Tibial artery (tissue), 4 donors: ENCODE measurements around the gene ZNF444.
"Not testable (repeated sequence)": the region's sequence is repeated elsewhere in the genome, so short reads cannot be mapped to it uniquely, and the experiment has no call there.

Experiments
- DNase-seq, 2 donors: peaks; one replicate each; pipeline ENCODE4 v3.0.0-alpha.2; 2019
- H3K27ac ChIP-seq, 2 donors: fragments of 200-600 bp; sonication (generic) in 1 of 2; 1 replicate in 1 of 2; 2 replicates in 1 of 2; pipeline ENCODE4 v1.5.1; 2018 to 2019; ENCODE audit warnings: mild to moderate bottlenecking in 1 of 2
- H3K27me3 ChIP-seq, 2 donors: fragments of 200-600 bp; sonication (generic) in 1 of 2; one replicate each; pipeline versions ENCODE4 v1.5.1 to v1.6.0; 2016 to 2019
- H3K36me3 ChIP-seq, 3 donors: fragments of 200-600 bp; sonication (generic) in 2 of 3; one replicate each; pipeline ENCODE4 v1.5.1; 2016 to 2019; ENCODE audit warnings: mild to moderate bottlenecking in 2 of 3
- H3K4me1 ChIP-seq, 4 donors: fragments of 200-600 bp; sonication (generic) in 2 of 4; 1 replicate in 3 of 4; 2 replicates in 1 of 4; pipeline ENCODE4 v1.5.1; 2016 to 2019
- H3K4me3 ChIP-seq, 2 donors: fragments of 200-600 bp; sonication (generic) in 1 of 2; 1 replicate in 1 of 2; 2 replicates in 1 of 2; pipeline ENCODE4 v1.5.1; 2018 to 2019; ENCODE audit warnings: mild to moderate bottlenecking in 2 of 2
- H3K9me3 ChIP-seq, 3 donors: fragments of 200-600 bp; sonication (generic) in 1 of 3; one replicate each; pipeline ENCODE4 v1.5.1; 2016 to 2019
- intact Hi-C: fragments of 100-400 bp; cut with DNase I; formaldehyde crosslinking; loops from one replicate; pipeline ENCODE4 v1.15.0; 2023; ENCODE audit warnings: low total_unique reads
- TF ChIP-seq, protein P1 (sequence below), 2 experiments: fragments of 200-600 bp in 1 of 2; fragments of 450-650 bp in 1 of 2; IDR thresholded peaks; one replicate each; pipeline ENCODE4 v1.5.1; 2017 to 2019; ENCODE audit warnings: antibody characterized with exemption in 2 of 2, mild to moderate bottlenecking in 1 of 2, moderate library complexity in 1 of 2

ZNF444 gene

GRCh38 chr19:56145698-56146097 lies 4.6 kb downstream of the ZNF444 start:
- Histone ChIP-seq H3K4me3 (no peak overlapping the region), H3K27ac (no peak overlapping the region), H3K36me3 (peaks cover 16 to 48% (median 36%) of the 10 kb centered on the region in 3 donors), H3K4me1 (peaks cover 0 to 24% (median 12%) of the 10 kb centered on the region in 4 donors), H3K27me3 (no peaks in the 10 kb centered on the region), H3K9me3 (no peaks in the 10 kb centered on the region)
- DNase-seq, result no peak
- TF ChIP-seq, protein P1, sequence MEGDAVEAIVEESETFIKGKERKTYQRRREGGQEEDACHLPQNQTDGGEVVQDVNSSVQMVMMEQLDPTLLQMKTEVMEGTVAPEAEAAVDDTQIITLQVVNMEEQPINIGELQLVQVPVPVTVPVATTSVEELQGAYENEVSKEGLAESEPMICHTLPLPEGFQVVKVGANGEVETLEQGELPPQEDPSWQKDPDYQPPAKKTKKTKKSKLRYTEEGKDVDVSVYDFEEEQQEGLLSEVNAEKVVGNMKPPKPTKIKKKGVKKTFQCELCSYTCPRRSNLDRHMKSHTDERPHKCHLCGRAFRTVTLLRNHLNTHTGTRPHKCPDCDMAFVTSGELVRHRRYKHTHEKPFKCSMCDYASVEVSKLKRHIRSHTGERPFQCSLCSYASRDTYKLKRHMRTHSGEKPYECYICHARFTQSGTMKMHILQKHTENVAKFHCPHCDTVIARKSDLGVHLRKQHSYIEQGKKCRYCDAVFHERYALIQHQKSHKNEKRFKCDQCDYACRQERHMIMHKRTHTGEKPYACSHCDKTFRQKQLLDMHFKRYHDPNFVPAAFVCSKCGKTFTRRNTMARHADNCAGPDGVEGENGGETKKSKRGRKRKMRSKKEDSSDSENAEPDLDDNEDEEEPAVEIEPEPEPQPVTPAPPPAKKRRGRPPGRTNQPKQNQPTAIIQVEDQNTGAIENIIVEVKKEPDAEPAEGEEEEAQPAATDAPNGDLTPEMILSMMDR (IDR thresholded peaks at IDR 0.05), result no peak
- intact Hi-C loops, result no loop called here

DNA sequence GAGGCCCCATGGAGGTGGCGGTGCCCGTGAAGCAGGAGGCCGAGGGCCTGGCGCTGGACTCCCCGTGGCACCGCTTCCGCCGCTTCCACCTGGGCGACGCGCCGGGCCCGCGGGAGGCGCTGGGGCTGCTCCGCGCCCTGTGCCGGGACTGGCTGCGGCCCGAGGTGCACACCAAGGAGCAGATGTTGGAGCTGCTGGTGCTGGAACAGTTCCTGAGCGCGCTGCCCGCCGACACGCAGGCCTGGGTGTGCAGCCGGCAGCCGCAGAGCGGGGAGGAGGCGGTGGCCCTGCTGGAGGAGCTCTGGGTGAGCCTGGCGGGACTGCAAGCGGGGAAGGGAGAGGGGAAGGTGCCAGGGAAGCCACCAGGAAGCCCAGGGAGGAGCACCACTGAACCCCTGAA lies 5.8 kb downstream of the ZNF444 start:
- H3K4me3 ChIP-seq, result no peak overlapping the region
- TF ChIP-seq, protein P1 (IDR thresholded peaks at IDR 0.05), result no peak
- peaks cover 0 to 20% (median 9%) of the 10 kb centered on the region in 4 donors for H3K4me1 ChIP-seq
- no peak for DNase-seq
- peaks cover 16 to 48% (median 36%) of the 10 kb centered on the region in 3 donors for H3K36me3 ChIP-seq
- intact Hi-C loops, result no loop called here
- H3K27me3 ChIP-seq, result no peaks in the 10 kb centered on the region
- H3K9me3 ChIP-seq, result no peaks in the 10 kb centered on the region
- no peak overlapping the region for H3K27ac ChIP-seq

DNA sequence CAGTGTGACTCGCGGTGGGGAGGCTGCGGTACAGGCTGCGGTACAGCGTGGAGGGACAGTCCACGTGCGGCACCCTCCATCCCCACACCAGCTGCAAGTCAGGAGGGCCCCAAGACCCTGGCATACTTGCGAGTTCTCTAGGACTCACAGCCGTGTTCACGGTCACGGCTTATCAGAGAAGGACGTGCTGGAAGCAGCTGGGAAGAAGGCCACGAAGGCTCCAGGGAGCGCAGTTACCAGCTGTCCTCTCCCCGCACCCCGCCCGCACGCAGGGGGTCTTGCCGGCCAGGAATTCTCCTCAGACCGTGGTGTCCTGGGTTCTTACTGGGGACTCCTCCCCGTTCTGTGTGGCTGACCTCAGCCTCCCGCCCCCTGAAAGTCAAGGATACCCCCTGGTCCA lies 6.2 kb downstream of the ZNF444 start:
- intact Hi-C loops, result no loop called here
- DNase-seq, result no peak
- Histone ChIP-seq H3K9me3 (no peaks in the 10 kb centered on the region), H3K4me1 (peaks cover 0 to 16% (median 5%) of the 10 kb centered on the region in 4 donors), H3K27me3 (no peaks in the 10 kb centered on the region), H3K27ac (no peak overlapping the region), H3K4me3 (no peak overlapping the region), H3K36me3 (peaks cover 16 to 48% (median 36%) of the 10 kb centered on the region in 3 donors)
- TF ChIP-seq, protein P1 (IDR thresholded peaks at IDR 0.05), result no peak

DNA sequence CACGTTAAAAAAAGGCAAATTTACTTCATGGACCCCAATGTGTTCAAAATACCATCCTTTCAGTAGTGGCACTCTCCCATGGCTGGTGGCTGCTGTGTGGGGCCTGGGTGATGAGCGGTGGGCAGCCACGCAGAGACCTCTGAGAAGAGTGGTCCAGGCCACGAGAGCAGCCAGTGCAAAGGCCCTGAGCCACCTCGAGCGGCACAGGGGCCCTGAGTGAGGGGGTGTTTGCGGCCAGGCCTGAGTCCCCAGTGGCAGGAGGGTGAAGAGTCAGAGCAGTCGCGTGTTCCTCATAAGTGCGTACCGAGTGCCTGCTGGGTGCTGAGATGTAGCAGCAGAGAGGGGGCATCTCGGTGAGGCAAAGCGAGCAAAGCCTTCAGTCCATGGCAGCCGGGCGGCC lies 7.0 kb downstream of the ZNF444 start:
- Histone ChIP-seq H3K9me3 (no peaks in the 10 kb centered on the region), H3K27me3 (no peaks in the 10 kb centered on the region), H3K27ac (no peak overlapping the region), H3K4me1 (peaks cover 0 to 9% (median under 1%) of the 10 kb centered on the region in 4 donors), H3K4me3 (no peak overlapping the region), H3K36me3 (peaks cover 16 to 48% (median 36%) of the 10 kb centered on the region in 3 donors)
- TF ChIP-seq, protein P1 (IDR thresholded peaks at IDR 0.05), result no peak
- intact Hi-C loops, result no loop called here
- DNase-seq, result no peak

- intact Hi-C loops, H3K9me3 ChIP-seq, H3K27me3 ChIP-seq, H3K4me1 ChIP-seq, H3K4me3 ChIP-seq, H3K27ac ChIP-seq, DNase-seq: not testable (repeated sequence)
- H3K36me3 ChIP-seq, result peaks cover 16 to 53% (median 37%) of the 10 kb centered on the region in 3 donors
These were observed 8.0 kb downstream of the ZNF444 start for GRCh38 chr19:56148955-56149655.

DNA sequence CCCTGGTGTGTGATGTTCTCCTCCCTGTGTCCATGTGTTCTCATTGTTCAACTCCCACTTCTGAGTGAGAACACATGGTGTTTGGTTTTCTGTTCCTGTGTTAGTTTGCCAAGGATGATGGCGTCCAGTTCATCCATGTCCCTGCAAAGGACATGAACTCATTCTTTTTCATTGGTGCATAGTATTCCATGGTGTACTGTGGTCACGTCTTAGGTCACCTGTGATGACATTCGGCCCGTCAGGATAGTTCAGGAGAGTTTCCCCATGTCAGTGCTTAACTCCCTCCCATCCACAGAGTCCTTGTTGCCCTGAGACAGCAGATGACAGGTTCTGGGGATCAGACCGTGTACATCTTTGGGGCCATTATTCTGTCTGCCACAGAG lies 8.6 kb downstream of the ZNF444 start:
- DNase-seq, result no peak
- intact Hi-C loops, result no loop called here
- Histone ChIP-seq H3K27me3 (no peaks in the 10 kb centered on the region), H3K4me1 (no peaks in the 10 kb centered on the region), H3K9me3 (no peaks in the 10 kb centered on the region), H3K27ac (no peak overlapping the region), H3K36me3 (peaks cover 16 to 58% (median 41%) of the 10 kb centered on the region in 3 donors), H3K4me3 (no peak overlapping the region)
- TF ChIP-seq, protein P1 (IDR thresholded peaks at IDR 0.05), result no peak
